NB4 (cell line): ENCODE data around the gene KRTAP10-4.

ENCODE experiments used
- MYC ChIP-seq: IDR thresholded peaks from 2 replicates; pipeline ENCODE4 v1.6.1; 2011; ENCODE audit warnings: low read depth, low read length
- POLR2A ChIP-seq: IDR thresholded peaks from 2 replicates; pipeline ENCODE4 v1.6.1; 2011; ENCODE audit warnings: mild to moderate bottlenecking; ENCODE audit not compliant: insufficient read length; ENCODE audit errors: extremely low read depth

GRCh38 chr21:44596068-44596725 is 22.7 kb downstream of the KRTAP10-4 start:
- TF ChIP-seq MYC (no peak), POLR2A (no peak)
